IMR-90 (cell line): ENCODE measurements around the gene NAPB. TPM values are rescaled to one million over a fixed set of nuclear protein-coding genes. Genes with fewer than 3 reads are reported as not detected.

Source experiments
- ATAC-seq: fragments of 200-7000 bp; cut with Tn5 transposase; 2 replicates; pipeline ENCODE4 v1.9.1; 2020; ENCODE audit warnings: low read depth, mild to moderate bottlenecking, moderate library complexity
- BruUV-seq: library from RNA; stranded (reverse); fragments of 400-500 nt; replicated peaks from 2 replicates; lab custom pipeline; 2021; lab: Mats Ljungman, UMichigan
- CTCF ChIA-PET: fragments of 300-600 bp; formaldehyde crosslinking; extraction: SDS; loops from one replicate; lab custom pipeline; 2021; ENCODE audit warnings: antibody characterized with exemption; lab: Yijun Ruan, JAX
- POLR2A ChIA-PET: fragments of 300-600 bp; sonication (Branson Sonifier 250); formaldehyde crosslinking; loops from one replicate; lab custom pipeline; 2022; ENCODE audit warnings: antibody characterized with exemption; ENCODE audit not compliant: unreplicated experiment; lab: Charles Lee
- DNase-seq: peaks from one replicate; pipeline ENCODE4 v3.0.0; 2013
- H2AFZ ChIP-seq: replicated peaks from 2 replicates; pipeline ENCODE3; 2013; ENCODE audit warnings: low read length, mild to moderate bottlenecking; ENCODE audit not compliant: poor library complexity
- H2AK5ac ChIP-seq: 2 replicates; pipeline ENCODE4 v1.6.1; 2013; ENCODE audit warnings: low read depth, low read length, inconsistent platforms
- H2AK9ac ChIP-seq: replicated peaks from 2 replicates; pipeline ENCODE3; 2013; ENCODE audit warnings: mild to moderate bottlenecking, low read depth, low read length, moderate library complexity; ENCODE audit not compliant: poor library complexity
- H2BK120ac ChIP-seq: 2 replicates; pipeline ENCODE4 v1.6.1; 2013; ENCODE audit warnings: low read depth, low read length, inconsistent platforms
- H2BK15ac ChIP-seq: 3 replicates; pipeline ENCODE4 v1.6.1; 2013; ENCODE audit warnings: low read depth, low read length, inconsistent platforms
- H2BK20ac ChIP-seq: 2 replicates; pipeline ENCODE4 v1.6.1; 2013; ENCODE audit warnings: low read depth, mild to moderate bottlenecking, inconsistent platforms, low read length, moderate library complexity
- H2BK5ac ChIP-seq: 2 replicates; pipeline ENCODE4 v1.6.1; 2013; ENCODE audit warnings: mild to moderate bottlenecking, low read depth, low read length, inconsistent platforms; ENCODE audit not compliant: poor library complexity, severe bottlenecking
- H3K14ac ChIP-seq: replicated peaks from 2 replicates; pipeline ENCODE4 v1.6.1; 2013; ENCODE audit warnings: low read depth, low read length, inconsistent platforms
- H3K18ac ChIP-seq: 2 replicates; pipeline ENCODE4 v1.6.1; 2013; ENCODE audit warnings: low read depth, low read length, control low read depth
- H3K23ac ChIP-seq: 2 replicates; pipeline ENCODE4 v1.6.1; 2013; ENCODE audit warnings: low read depth, low read length, inconsistent platforms
- H3K27ac ChIP-seq: 2 replicates; pipeline ENCODE4 v1.5.1; 2013; ENCODE audit warnings: mild to moderate bottlenecking, control low read depth, low read length; ENCODE audit not compliant: insufficient read depth
- H3K27me3 ChIP-seq: 2 replicates; pipeline ENCODE4 v1.6.1; 2013; ENCODE audit warnings: low read length; ENCODE audit not compliant: control insufficient read depth, insufficient read depth
- H3K36me3 ChIP-seq: 2 replicates; pipeline ENCODE4 v1.6.1; 2013; ENCODE audit warnings: low read length, mixed read lengths; ENCODE audit not compliant: control insufficient read depth, insufficient read depth
- H3K4ac ChIP-seq: 2 replicates; pipeline ENCODE4 v1.6.1; 2013; ENCODE audit warnings: low read depth, low read length, inconsistent platforms
- H3K4me1 ChIP-seq: 2 replicates; pipeline ENCODE4 v1.6.1; 2013; ENCODE audit warnings: low read length, mixed read lengths; ENCODE audit not compliant: control insufficient read depth, insufficient read depth
- H3K4me2 ChIP-seq: 2 replicates; pipeline ENCODE4 v1.6.1; 2013; ENCODE audit warnings: low read depth, mild to moderate bottlenecking, control low read depth, low read length, moderate library complexity
- H3K4me3 ChIP-seq: 2 replicates; pipeline ENCODE4 v1.5.1; 2013; ENCODE audit warnings: low read depth, mild to moderate bottlenecking, control low read depth, low read length, moderate library complexity; ENCODE audit not compliant: insufficient read depth
- H3K56ac ChIP-seq: 2 replicates; pipeline ENCODE4 v1.6.1; 2013; ENCODE audit warnings: low read length, inconsistent platforms; ENCODE audit not compliant: insufficient read depth; ENCODE audit errors: extremely low read depth
- H3K79me1 ChIP-seq, 2 experiments: 2 replicates each; pipeline ENCODE4 v1.6.1; 2013; ENCODE audit warnings: low read length in 2 of 2, inconsistent platforms in 1 of 2, low read depth in 1 of 2
- H3K9ac ChIP-seq: 2 replicates; pipeline ENCODE4 v1.6.1; 2013; ENCODE audit warnings: low read depth, low read length, control low read depth
- H3K9me1 ChIP-seq: 2 replicates; pipeline ENCODE4 v1.6.1; 2013; ENCODE audit warnings: low read length, inconsistent platforms; ENCODE audit not compliant: insufficient read depth
- H3K9me3 ChIP-seq: 2 replicates; pipeline ENCODE4 v1.6.1; 2013; ENCODE audit warnings: low read length; ENCODE audit not compliant: control insufficient read depth, insufficient read depth
- H4K20me1 ChIP-seq: 2 replicates; pipeline ENCODE4 v1.6.1; 2013; ENCODE audit warnings: low read length, inconsistent platforms; ENCODE audit not compliant: insufficient read depth
- H4K5ac ChIP-seq: 2 replicates; pipeline ENCODE4 v1.6.1; 2013; ENCODE audit warnings: mild to moderate bottlenecking, low read depth, low read length, control low read depth
- H4K8ac ChIP-seq, 2 experiments: 2 replicates each; pipeline ENCODE4 v1.6.1; 2013; ENCODE audit warnings: low read depth in 2 of 2, low read length in 2 of 2, control low read depth in 1 of 2, inconsistent platforms in 1 of 2
- H4K91ac ChIP-seq: 2 replicates; pipeline ENCODE4 v1.6.1; 2013; ENCODE audit warnings: low read depth, low read length, inconsistent platforms; ENCODE audit not compliant: insufficient read depth
- BHLHE40 ChIP-seq: fragments of 150-350 bp; IDR thresholded peaks from 2 replicates; pipeline ENCODE4 v1.6.1; 2016; ENCODE audit warnings: mild to moderate bottlenecking, low read depth, low read length
- CEBPB ChIP-seq: IDR thresholded peaks from 2 replicates; pipeline ENCODE4 v1.6.1; 2012; ENCODE audit warnings: low read depth, low read length, improper control_type of control experiment
- CHD1 ChIP-seq: IDR thresholded peaks from 2 replicates; pipeline ENCODE4 v1.6.1; 2012; ENCODE audit warnings: low read depth, low read length, improper control_type of control experiment
- FOS ChIP-seq: fragments of 150-350 bp; IDR thresholded peaks from 2 replicates; pipeline ENCODE4 v1.6.1; 2016; ENCODE audit warnings: low read depth, low read length
- MAFK ChIP-seq: IDR thresholded peaks from 2 replicates; pipeline ENCODE4 v1.6.1; 2012; ENCODE audit warnings: low read depth, low read length, improper control_type of control experiment
- MAZ ChIP-seq: IDR thresholded peaks from 2 replicates; pipeline ENCODE4 v1.6.1; 2012; ENCODE audit warnings: low read depth, mild to moderate bottlenecking, low read length, improper control_type of control experiment, moderate library complexity, borderline replicate concordance
- MXI1 ChIP-seq: IDR thresholded peaks from 2 replicates; pipeline ENCODE4 v1.6.1; 2012; ENCODE audit warnings: low read depth, mild to moderate bottlenecking, low read length, moderate library complexity, borderline replicate concordance
- NFE2L2 ChIP-seq: fragments of 150-350 bp; IDR thresholded peaks from 2 replicates; pipeline ENCODE4 v1.6.1; 2016; ENCODE audit warnings: low read depth, mild to moderate bottlenecking, low read length
- POLR2A ChIP-seq: IDR thresholded peaks from 2 replicates; pipeline ENCODE4 v1.6.1; 2012; ENCODE audit warnings: mild to moderate bottlenecking, low read depth, low read length
- RAD21 ChIP-seq: IDR thresholded peaks from 2 replicates; pipeline ENCODE4 v1.6.1; 2012; ENCODE audit warnings: low read length, improper control_type of control experiment
- RCOR1 ChIP-seq: IDR thresholded peaks from 2 replicates; pipeline ENCODE4 v1.6.1; 2012; ENCODE audit warnings: mild to moderate bottlenecking, low read length, improper control_type of control experiment; ENCODE audit not compliant: insufficient replicate concordance
- RFX5 ChIP-seq: IDR thresholded peaks from 2 replicates; pipeline ENCODE4 v1.8.0; 2012; ENCODE audit warnings: low read depth, mild to moderate bottlenecking, low read length, moderate library complexity
- SMC3 ChIP-seq: fragments of 150-350 bp; IDR thresholded peaks from 2 replicates; pipeline ENCODE4 v1.6.1; 2016; ENCODE audit warnings: low read depth, mild to moderate bottlenecking, antibody characterized with exemption, low read length, moderate library complexity
- WGBS, 2 experiments: methylation state at CpG; one replicate each; pipeline versions ENCODE4 v1.1.5 to v1.1.7; 2013; ENCODE audit warnings: missing lambda C conversion rate in 2 of 2; ENCODE audit not compliant: insufficient read length in 1 of 2; ENCODE audit errors: extremely low coverage in 2 of 2; 5-methylcytosine and 5-hydroxymethylcytosine counted together
- dilution Hi-C: fragments of 300-500 bp; cut with HindIII; formaldehyde crosslinking; loops from one replicate; pipeline ENCODE4 v1.14.3; 2018; ENCODE audit warnings: low sequenced_read_pairs; ENCODE audit not compliant: unreplicated experiment
- in situ Hi-C: fragments of 300-500 bp; cut with MboI; formaldehyde crosslinking; loops from 3 replicates; pipeline ENCODE4 v1.14.3; 2019; ENCODE audit warnings: low sequenced_read_pairs, inconsistent platforms, mixed read lengths
- intact Hi-C: fragments of 100-400 bp; cut with micrococcal nuclease; formaldehyde crosslinking; loops from 2 replicates; pipeline ENCODE4 v1.10.0; 2022
- polyA plus RNA-seq, 3 experiments: library from polyadenylated mRNA; depleted of rRNA; stranded (reverse); fragments of >200 nt; gene quantifications; 2 replicates each; pipeline ENCODE4 v1.2.3, GENCODE V29; 2012; ENCODE audit warnings: low replicate concordance in 1 of 3
- total RNA-seq: library from RNA; depleted of rRNA; stranded (reverse); fragments of >200 nt; gene quantifications from 2 replicates; pipeline ENCODE4 v1.2.3, GENCODE V29; 2012
- TF ChIP-seq, protein P1 (sequence below): fragments of 150-350 bp; IDR thresholded peaks from 2 replicates; pipeline ENCODE4 v1.6.1; 2017; ENCODE audit warnings: mild to moderate bottlenecking, antibody characterized with exemption, low read length, low read depth
- TF ChIP-seq, protein P2 (sequence below): conservative IDR thresholded peaks from 2 replicates; pipeline ENCODE4 v1.5.1; 2012; ENCODE audit warnings: mild to moderate bottlenecking, low read depth, low read length, improper control_type of control experiment
- TF ChIP-seq, protein P3 (sequence below): fragments of 150-350 bp; IDR thresholded peaks from 2 replicates; pipeline ENCODE4 v1.6.1; 2016; ENCODE audit warnings: low read depth, mild to moderate bottlenecking, low read length, moderate library complexity, borderline replicate concordance

NAPB gene
- total and polyA plus RNA-seq, 2 of the 4 experiments (the other 2 are of a cell fraction): 4.4 to 5.2 TPM

DNA sequence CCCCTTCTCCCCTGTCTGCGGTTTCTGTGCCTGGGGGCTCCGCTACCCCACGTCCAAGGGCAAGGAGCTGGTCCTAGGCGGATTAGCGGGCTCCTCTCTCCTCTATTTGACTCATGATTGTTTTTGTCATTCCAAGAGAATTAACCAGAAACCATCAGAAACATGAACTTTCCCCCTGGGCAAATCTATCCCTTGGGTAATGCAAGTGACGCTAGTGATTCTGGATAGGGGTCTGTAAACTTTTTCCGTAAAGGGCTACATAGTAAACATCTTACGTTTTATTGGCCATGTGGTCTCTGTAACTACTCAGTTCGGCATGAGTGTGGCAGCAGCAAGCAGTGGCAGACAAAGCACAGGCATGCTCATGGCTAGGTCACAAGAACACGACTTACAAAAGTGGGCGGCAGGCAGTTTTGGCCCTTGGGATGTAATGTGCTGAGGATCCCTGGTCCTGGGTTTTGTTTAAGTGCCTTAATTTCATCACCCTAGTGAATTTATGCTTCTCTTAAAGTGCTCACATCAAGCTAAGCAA, 30.7 kb upstream of the NAPB start:
- H3K36me3 ChIP-seq: no peaks in the 10 kb centered on the region
- H2BK5ac ChIP-seq: no peak overlapping the region
- H3K27ac ChIP-seq: no peak overlapping the region
- H2AK5ac ChIP-seq: no peak overlapping the region
- H2BK120ac ChIP-seq: no peak overlapping the region
- no peak overlapping the region for H2BK15ac ChIP-seq
- H3K9me3 ChIP-seq: no peaks in the 10 kb centered on the region
- no peak overlapping the region for H4K91ac ChIP-seq
- H3K14ac ChIP-seq: no peak overlapping the region
- H3K56ac ChIP-seq: no peak overlapping the region
- no peaks in the 10 kb centered on the region for H3K79me1 ChIP-seq
- no peak overlapping the region for H2AK9ac ChIP-seq
- no peaks in the 10 kb centered on the region for H4K20me1 ChIP-seq
- ChIA-PET POLR2A (no interaction called here), CTCF (no interaction called here)
- dilution Hi-C loops (no loop called here), in situ Hi-C loops (no loop called here), intact Hi-C loops (no loop called here)
- no peak for TF ChIP-seq FOS
- TF ChIP-seq, protein P1, sequence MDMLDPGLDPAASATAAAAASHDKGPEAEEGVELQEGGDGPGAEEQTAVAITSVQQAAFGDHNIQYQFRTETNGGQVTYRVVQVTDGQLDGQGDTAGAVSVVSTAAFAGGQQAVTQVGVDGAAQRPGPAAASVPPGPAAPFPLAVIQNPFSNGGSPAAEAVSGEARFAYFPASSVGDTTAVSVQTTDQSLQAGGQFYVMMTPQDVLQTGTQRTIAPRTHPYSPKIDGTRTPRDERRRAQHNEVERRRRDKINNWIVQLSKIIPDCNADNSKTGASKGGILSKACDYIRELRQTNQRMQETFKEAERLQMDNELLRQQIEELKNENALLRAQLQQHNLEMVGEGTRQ: no peak
- TF ChIP-seq, protein P2, sequence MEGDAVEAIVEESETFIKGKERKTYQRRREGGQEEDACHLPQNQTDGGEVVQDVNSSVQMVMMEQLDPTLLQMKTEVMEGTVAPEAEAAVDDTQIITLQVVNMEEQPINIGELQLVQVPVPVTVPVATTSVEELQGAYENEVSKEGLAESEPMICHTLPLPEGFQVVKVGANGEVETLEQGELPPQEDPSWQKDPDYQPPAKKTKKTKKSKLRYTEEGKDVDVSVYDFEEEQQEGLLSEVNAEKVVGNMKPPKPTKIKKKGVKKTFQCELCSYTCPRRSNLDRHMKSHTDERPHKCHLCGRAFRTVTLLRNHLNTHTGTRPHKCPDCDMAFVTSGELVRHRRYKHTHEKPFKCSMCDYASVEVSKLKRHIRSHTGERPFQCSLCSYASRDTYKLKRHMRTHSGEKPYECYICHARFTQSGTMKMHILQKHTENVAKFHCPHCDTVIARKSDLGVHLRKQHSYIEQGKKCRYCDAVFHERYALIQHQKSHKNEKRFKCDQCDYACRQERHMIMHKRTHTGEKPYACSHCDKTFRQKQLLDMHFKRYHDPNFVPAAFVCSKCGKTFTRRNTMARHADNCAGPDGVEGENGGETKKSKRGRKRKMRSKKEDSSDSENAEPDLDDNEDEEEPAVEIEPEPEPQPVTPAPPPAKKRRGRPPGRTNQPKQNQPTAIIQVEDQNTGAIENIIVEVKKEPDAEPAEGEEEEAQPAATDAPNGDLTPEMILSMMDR: no peak
- TF ChIP-seq BHLHE40: no peak
- TF ChIP-seq, protein P3, sequence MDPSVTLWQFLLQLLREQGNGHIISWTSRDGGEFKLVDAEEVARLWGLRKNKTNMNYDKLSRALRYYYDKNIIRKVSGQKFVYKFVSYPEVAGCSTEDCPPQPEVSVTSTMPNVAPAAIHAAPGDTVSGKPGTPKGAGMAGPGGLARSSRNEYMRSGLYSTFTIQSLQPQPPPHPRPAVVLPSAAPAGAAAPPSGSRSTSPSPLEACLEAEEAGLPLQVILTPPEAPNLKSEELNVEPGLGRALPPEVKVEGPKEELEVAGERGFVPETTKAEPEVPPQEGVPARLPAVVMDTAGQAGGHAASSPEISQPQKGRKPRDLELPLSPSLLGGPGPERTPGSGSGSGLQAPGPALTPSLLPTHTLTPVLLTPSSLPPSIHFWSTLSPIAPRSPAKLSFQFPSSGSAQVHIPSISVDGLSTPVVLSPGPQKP: no peak
- TF ChIP-seq RFX5: no peak
- no peak for TF ChIP-seq MXI1
- no peak for TF ChIP-seq SMC3
- TF ChIP-seq CEBPB: no peak
- no peak for TF ChIP-seq RCOR1
- TF ChIP-seq MAFK: no peak
- TF ChIP-seq MAZ: no peak
- TF ChIP-seq POLR2A: no peak
- TF ChIP-seq NFE2L2: no peak
- no peak for TF ChIP-seq CHD1
- no peak for TF ChIP-seq RAD21
- H2BK20ac ChIP-seq: no peak overlapping the region
- H3K4ac ChIP-seq: no peak overlapping the region
- H3K4me1 ChIP-seq: no peaks in the 10 kb centered on the region
- H3K27me3 ChIP-seq: peaks cover 6% of the 10 kb centered on the region
- ATAC-seq: no peak
- no peak overlapping the region for H3K18ac ChIP-seq
- no peaks in the 10 kb centered on the region; the same call in 1 of the 2 replicates for H3K9me1 ChIP-seq
- no peak overlapping the region for H4K8ac ChIP-seq
- H2AFZ ChIP-seq: no peak overlapping the region
- BruUV-seq: no TSS peak
- no peak overlapping the region for H4K5ac ChIP-seq
- DNase-seq: no peak
- H3K9ac ChIP-seq: no peak overlapping the region
- 60% methylated on average over 1 of the region's 11 CpGs; no CpG with 5 or more reads in 1 of the 2 experiments for WGBS, 2 experiments
- no peak overlapping the region for H3K4me2 ChIP-seq
- H3K4me3 ChIP-seq: no peak overlapping the region
- no peak overlapping the region for H3K23ac ChIP-seq
